ENCODE data around the gene VSTM2L. TPM values are rescaled to one million over a fixed set of nuclear protein-coding genes. Genes with fewer than 3 reads are reported as not detected.

VSTM2L gene
- polyA plus RNA-seq, 1 of the 3 experiments (the other 2 are of a cell fraction) = 5.1 TPM

DNA sequence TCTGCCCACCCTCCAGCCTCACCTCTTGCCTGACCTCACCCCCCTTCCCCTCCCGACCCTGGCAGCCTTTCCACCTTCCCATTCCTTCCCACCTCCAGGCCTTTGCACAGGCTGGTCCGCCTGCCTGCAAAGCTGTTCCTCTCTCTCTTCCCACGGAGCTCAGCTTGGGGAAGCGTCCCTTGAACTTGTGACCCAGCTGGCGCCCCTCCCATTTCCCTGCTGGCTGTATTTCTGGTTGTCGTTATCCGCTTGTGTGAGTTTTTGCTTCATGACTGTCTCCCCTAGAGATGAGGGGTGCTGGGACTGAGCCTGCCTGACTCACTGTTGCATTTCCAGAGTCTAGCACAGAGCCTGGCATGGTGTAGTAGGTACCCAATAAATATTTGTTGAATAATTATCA lies 32.5 kb downstream of the VSTM2L start (continued):
- TF ChIP-seq, protein P1, sequence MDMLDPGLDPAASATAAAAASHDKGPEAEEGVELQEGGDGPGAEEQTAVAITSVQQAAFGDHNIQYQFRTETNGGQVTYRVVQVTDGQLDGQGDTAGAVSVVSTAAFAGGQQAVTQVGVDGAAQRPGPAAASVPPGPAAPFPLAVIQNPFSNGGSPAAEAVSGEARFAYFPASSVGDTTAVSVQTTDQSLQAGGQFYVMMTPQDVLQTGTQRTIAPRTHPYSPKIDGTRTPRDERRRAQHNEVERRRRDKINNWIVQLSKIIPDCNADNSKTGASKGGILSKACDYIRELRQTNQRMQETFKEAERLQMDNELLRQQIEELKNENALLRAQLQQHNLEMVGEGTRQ (IDR thresholded peaks at IDR 0.05; ENCODE audit: borderline replicate concordance, low read depth, low read length) = no peak

DNA sequence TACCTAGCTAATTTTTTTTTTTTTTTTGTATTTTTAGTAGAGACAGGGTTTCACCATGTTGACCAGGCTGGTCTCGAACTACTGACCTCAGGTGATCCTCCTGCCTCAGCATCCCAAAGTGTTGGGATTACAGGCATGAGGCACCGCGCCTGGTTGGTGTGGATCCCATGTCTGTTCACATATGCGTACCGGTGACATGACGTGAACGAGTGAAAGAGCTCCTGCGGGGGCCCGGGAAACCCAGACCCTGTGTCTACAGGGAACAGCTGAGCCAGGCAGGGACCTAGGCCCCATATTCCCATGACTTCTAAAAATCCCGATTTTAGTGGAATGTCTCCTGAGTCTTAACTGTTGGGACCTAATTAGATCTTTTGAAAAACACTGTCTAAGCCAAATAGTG lies 33.1 kb downstream of the VSTM2L start:
- ChIA-PET CTCF (interaction anchor here (0.6 to 2.3 kb wide), 4 partner anchors 34 to 122 kb away, joined by 3 to 10 read pairs (median 4); partner anchors contain the start of gene VSTM2L), POLR2A (no interaction called here)
- H3K27ac ChIP-seq (ENCODE audit: low read depth in 2 of 2, low read length in 1 of 2) = no peak overlapping the region
- H3F3A ChIP-seq (replicated peaks; ENCODE audit: insufficient read depth) = no peaks in the 10 kb centered on the region
- no peak overlapping the region for H3K4me3 ChIP-seq (ENCODE audit: low read depth in 2 of 2, low read length in 1 of 2)
- no peaks in the 10 kb centered on the region for H3K9me2 ChIP-seq
- TF ChIP-seq GATA2 (CRISPR knock-in tag; IDR thresholded peaks at IDR 0.05) (no peak), NRF1 (IDR thresholded peaks at IDR 0.05; ENCODE audit: low read depth, low read length) (no peak), PBX3 (IDR thresholded peaks at IDR 0.05) (no peak), RCOR1 (IDR thresholded peaks at IDR 0.05; ENCODE audit: low read length) (no peak), SMC3 (IDR thresholded peaks at IDR 0.05; ENCODE audit: low read depth, low read length) (no peak), ZBTB33 (IDR thresholded peaks at IDR 0.05; ENCODE audit: borderline replicate concordance, low read depth) (no peak), SIN3A (IDR thresholded peaks at IDR 0.05; ENCODE audit: borderline replicate concordance, low read depth, low read length) (no peak), FOSL2 (IDR thresholded peaks at IDR 0.05; ENCODE audit: borderline replicate concordance, low read depth) (no peak), RXRA (IDR thresholded peaks at IDR 0.05; ENCODE audit: borderline replicate concordance, low read depth) (no peak), CTCF (IDR thresholded peaks at IDR 0.05) (no peak)
- H3K4me1 ChIP-seq (ENCODE audit: control insufficient read depth in 1 of 2, insufficient read depth in 2 of 2, low read depth in 1 of 2, low read length in 1 of 2) = peaks cover 0 to 9% of the 10 kb centered on the region in 2 experiments; a peak in 1 of 4 replicates
- H3K36me3 ChIP-seq (replicated peaks in 1 of 2; ENCODE audit: control insufficient read depth in 1 of 2, insufficient read depth in 2 of 2, low read length in 1 of 2) = no peaks in the 10 kb centered on the region
- H3K79me2 ChIP-seq (ENCODE audit: insufficient read depth) = no peaks in the 10 kb centered on the region
- H3K9ac ChIP-seq = no peak overlapping the region
- no peaks in the 10 kb centered on the region for H3K9me3 ChIP-seq
- no peaks in the 10 kb centered on the region for H3K27me3 ChIP-seq (ENCODE audit: insufficient read depth)
- H3K4me2 ChIP-seq = no peak overlapping the region
- no peak overlapping the region for H2AFZ ChIP-seq (ENCODE audit: low read depth)
- no peaks in the 10 kb centered on the region for H4K20me1 ChIP-seq (ENCODE audit: insufficient read depth)
- no peak for DNase-seq
- 89% methylated on average over 10 of the region's 10 CpGs for WGBS (ENCODE audit: low lambda C conversion rate)

Data from SK-N-SH (cell line).